HG03025 (cell line): ENCODE data around the gene EPS8L3.
"Not testable (repeated sequence)": the region's sequence is repeated elsewhere in the genome, so short reads cannot be mapped to it uniquely, and the experiment has no call there.

Experiments used
- ATAC-seq: cut with Tn5 transposase; IDR thresholded peaks from one replicate; pipeline ENCODE4 v1.9.1; 2021; ENCODE audit warnings: mild to moderate bottlenecking, moderate library complexity; ENCODE audit not compliant: unreplicated experiment, low FRiP score

EPS8L3 gene, protein sequence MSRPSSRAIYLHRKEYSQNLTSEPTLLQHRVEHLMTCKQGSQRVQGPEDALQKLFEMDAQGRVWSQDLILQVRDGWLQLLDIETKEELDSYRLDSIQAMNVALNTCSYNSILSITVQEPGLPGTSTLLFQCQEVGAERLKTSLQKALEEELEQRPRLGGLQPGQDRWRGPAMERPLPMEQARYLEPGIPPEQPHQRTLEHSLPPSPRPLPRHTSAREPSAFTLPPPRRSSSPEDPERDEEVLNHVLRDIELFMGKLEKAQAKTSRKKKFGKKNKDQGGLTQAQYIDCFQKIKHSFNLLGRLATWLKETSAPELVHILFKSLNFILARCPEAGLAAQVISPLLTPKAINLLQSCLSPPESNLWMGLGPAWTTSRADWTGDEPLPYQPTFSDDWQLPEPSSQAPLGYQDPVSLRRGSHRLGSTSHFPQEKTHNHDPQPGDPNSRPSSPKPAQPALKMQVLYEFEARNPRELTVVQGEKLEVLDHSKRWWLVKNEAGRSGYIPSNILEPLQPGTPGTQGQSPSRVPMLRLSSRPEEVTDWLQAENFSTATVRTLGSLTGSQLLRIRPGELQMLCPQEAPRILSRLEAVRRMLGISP

DNA sequence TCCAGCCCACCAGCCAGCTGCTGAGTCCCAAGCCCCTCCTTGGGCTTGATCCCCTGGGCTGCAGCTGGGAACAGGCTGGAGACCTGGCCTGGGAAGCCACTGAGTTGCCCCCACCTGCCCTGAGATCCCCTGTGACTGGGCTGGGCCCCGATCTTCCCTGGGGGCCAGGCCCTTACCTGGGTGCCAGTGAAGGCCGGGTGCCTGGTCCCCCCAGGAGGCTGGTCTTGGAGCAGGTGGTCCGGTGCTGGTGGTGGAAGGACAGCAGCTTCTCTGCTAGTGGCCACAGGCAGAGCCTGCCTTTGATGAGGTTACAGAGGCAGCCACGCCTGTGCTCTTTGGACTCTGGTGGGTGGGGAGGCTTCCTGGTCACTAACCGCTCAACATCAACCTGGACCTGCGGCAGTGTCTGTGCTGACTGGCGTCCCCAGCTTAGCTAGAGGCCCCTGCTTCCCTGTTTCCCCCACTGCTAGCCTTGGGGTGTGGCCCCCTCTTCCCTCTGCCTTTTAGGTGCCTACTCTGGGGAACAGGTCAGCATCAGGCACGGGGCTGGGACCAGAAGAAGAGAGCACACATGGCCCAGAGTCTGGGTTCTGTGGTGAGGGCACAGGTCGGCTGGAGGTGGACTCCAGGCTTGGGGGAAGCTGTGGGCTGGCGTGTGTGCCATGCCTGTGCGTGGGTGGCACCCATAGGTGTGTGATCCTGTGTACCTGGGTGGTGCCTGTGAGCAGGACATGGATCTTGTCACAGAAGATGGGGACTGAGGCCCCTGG lies at the start of gene EPS8L3:
Gene EPS8L3 (minus strand): TSS at position 278 of the 770 bp plus-strand sequence. CDS start 2,174 bp downstream, outside the sequence.
- ATAC-seq: no peak

DNA sequence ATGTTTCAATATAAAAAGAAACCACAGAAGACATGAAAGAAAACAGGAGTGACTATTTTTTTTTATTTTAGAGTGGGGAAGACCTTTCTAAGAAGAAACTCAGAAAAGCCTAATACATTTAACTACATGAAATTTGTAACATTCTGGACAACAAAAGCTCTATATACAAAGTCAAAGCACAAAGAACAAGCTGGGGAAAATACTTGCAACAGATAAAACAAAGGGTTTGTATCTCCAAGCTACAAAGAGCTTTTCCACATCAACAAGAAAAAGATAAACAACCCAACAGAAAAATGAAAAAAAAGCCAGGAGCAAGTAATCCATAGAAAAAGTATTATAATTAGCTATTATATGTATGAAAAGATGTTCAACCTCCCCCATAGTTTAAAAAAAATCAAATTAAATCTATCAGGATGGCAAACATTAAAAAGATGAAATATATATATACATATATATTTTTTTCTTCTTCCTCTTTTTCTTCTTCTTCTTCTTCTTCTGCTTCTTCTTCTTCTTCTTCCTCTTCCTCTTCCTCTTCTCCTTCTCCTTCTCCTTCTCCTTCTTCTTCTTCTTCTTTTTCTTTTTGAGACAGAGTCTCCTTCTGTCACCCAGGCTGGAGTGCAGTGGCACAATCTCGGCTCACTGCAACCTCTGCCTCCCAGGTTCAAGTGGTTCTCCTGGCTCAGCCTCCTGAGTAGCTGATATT lies 49.1 kb upstream of the EPS8L3 start:
- no peak for ATAC-seq

DNA sequence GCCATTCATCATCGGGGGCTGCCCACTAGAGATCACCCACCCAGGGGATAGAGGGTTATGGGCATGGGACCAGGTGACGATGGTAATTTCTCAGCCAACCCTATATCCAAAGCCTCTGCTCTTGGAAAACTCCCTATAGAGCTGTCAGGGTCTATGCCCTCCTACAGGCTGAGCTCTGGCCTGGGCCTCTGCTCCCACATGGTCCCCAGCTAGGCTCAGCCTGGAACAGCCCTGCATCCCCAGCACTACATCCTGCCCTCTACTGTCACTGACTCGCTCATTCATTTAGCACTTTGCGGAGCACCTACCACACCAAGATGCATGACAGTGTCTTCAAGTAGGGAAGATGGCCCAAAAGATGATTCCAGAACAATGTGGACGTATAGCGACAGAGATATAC lies 45.0 kb upstream of the EPS8L3 start:
- ATAC-seq: no peak

DNA sequence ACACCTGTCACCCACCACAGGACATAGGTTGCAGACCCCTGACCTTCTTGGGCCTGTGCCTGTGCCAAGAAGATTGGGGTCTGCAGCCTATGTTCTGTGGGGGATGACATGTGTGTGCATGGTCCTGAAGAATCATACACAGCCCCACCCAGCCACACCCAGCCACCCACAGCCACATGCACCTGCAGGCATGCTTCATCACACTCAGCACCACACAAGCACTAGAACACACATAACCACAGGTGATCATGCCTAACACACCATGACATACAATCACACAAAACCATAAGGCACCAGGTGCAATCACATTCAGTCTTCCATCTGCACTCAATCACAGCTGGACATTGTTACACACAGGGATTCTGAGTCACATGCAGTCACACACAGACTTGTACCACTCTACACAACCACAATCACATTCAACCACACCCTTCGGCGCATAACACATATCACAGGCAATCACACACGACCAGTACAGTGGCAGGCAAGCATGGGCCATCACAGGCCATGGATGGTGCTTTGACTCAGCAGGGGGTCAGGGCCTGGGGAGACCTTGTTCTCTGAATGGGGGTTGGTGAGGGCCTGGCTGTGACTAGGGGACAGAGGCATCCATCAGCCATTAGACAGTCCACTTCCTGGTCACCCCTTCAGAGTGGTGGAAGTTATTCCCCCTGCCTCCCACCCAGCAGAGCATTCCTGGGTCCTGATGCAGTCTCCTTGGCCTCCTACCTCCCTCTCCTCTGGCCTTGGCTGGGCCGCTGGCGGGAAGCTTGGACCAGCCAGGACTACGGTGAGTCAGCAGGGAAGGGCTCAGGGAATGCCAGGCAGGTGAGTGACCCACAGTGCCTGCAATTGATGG lies 44.3 kb upstream of the EPS8L3 start:
- no peak for ATAC-seq

DNA sequence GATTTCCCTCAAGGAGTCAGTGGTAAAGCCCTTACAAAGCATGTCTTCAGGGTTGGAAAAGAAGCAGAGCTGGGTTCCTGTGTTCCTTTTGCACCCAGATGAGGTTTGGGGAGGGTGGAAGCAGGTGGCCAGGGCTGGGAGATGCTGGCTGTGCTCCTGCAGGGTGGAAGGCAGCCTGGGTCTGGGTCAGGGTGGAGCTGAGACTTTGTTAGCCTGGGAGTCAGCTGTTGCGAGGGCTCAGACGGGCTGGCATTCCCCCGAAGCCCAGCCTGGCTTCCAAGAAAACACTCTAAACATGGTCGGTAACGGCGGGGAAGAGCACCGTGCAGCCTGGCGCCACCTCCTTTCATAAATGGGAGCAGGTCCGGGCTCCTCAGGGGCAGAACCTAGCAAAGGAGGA lies 43.7 kb upstream of the EPS8L3 start:
- no peak for ATAC-seq

DNA sequence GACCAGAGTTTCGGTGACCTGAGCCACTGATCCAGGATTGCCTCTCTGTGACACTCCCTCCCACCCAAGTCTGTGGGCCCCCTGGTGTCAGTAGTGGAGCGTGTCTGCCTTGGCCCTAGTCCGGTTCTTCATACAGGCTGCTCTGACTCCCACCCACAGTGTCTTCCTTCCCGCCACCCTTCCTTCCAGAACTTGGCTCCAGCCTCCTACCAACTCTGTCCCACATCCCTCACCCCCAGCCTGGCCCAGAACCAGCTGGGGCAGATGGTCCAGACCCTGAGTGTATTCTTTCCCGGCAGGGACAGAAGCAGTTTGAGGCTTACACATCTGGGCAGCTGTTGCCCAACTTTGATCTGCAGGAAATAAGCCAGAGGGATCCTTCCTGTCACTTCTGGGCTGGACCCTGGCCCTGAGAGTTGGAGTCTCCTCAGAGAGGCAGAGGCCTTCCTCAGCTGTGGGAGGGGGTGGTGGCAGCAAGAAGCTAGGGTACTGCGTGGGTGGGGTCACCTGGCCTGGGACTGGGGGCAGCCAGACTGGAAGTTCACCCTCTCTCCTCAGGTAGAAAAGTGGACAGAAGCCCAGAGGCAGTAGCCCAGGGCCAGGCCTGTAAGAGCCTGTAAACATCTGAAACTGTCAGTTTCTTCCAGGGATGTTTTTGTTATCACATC lies 43.1 kb upstream of the EPS8L3 start:
- no peak for ATAC-seq

DNA sequence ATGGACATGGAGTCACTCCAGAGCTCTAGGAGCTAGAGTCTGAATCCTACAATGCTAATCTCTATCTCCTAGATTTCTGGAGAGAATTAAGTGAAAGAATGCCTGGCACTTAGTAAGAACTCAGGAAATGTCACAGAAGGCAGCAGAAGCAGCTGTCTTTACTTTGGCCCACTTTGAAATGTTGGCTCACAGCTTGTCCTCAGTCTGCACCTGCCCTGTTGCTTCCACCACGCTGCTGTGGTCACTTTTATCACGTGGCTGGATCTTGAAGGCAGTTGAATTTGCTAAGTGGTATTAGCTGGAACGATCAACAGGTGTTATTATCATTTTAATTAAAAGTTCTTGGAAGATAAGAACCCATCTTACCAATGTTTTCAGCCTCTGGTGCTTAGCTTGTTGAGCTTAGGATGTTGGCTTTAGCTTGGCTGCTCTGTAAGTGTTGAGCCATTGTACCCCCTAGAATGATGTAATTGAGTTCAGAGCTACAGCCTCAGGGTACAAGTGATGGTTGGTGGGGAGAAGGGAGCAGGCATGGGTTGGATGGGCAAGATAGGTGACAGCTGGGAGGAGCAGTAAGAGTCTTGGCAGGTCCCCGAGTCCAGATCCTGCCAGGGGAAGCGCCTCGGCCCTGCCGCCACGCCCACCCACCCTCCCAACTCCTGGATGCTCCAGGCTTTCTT lies 41.9 kb upstream of the EPS8L3 start:
- no peak for ATAC-seq

DNA sequence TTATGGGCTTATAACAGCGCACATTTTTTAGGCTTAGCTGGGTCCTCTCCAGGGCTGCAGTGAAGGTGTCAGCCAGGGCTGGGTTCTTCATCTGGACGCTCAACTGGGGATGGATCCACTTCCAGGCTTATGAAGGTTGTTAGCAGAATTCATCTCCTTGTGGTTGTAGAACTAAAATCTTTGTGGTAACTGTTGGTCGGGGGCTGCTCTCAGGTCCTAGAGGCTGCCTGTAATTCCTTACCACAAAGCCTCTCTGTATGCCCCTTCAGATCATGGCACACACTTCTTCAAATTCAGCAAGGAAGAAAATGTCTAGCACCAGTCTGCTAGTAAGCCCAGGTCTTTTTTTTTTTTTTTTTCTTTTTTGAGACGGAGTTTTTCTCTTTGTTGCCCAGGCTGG lies 40.9 kb upstream of the EPS8L3 start:
- ATAC-seq: no peak

DNA sequence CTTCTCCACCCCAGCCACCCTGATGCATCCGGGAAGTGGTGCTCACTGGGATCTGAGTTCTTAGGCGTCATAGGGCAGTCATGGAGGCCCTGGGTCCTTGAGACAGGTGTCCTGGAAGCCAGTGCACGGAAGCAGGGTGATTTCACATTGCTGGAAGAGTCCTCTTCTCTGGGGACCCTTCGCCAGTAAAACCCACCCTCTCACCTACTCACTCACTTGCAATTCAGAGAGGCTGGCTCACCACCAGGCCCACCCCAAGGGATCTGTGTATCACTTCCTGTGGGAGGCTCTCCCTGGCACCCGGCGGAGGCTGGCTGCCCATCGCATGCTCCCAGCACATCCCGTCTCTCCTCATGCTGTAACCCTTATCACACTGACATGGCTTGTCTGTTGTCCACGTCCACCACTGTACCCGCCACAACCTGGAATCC lies 40.2 kb upstream of the EPS8L3 start:
- no peak for ATAC-seq

DNA sequence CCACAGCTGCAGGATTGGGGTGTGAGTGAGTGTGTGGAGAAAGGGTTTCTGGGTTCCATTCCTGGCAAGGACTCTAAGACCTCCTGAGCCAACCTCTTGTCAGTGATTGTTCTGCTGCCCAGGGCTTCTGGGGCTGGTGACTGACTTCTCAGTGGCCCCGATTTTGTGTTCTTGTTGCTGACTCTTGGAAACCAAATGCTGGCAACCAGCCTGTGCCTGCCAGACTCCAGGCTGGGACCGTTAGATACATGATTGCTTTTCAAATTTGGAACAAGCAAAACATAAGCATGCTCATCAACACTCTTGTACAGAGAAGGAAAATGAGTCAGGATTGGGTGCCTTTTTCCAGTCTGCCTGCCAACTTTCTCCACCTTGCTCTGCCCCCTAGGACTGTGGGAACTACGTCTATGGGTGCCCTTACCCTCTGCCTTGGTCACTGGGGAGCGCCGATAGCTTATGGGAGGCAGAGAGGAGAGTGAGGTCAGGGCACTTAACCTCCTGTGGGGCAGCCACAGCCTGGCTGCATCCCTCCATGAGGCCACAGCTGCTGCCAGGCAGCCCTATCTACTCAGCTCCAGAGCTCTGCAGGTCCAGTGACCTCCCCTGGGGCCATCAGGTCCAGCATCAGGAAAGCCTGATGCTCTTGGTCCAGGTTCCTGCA lies 39.3 kb upstream of the EPS8L3 start:
- no peak for ATAC-seq

DNA sequence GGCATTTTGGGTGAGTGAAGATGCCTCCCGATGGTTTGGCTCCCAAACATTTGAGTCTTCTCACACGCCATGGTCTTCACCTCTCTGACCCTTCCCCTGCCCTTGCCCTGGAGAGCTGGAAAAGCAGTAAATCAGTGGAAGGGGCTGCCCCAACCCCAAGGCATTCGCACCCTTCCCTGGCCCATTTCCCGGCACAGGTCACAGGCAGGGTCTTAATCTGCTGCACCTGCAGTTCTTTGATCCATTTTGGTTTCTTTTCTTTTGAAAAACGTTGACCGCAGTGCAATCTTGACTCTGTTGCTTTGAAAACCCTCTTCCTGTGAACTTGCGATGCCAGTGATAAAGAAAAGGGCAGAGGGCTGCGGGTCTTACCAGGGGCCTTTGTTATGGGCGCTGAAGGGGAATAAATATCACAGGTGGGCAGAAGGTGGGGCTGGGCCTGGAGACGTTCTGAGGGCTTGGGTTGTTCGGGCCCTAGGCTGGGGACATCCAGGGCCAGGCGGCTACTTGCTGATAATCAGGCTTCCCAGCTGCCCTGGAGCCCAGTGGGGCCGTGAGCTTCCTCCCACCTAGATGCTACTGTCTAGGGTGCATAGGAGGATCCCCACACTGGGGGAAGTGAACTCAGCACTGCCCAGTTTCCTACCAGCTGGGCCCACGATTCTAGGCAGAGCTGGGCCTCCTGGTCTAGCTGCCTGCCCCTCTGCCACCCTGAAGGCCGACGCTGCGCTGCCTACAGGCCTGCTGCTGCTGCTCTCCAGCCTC lies 38.6 kb upstream of the EPS8L3 start:
- no peak for ATAC-seq

DNA sequence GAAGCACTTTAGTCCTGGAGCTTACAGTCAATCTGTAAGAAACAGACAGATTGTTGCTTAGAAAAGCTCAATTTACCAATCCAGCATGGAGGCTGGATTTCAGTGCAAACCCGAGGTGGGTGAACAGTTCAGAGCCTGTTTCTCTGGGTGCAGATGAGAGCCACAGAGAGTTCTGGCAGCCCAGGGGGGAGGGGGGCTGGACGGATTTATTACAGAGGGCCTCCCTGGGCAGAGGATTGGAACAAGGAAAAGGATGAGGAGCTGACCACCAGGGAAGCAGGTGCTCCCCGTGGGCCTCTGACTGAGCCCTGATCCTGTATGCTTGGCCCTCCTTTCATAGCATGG lies 38.0 kb upstream of the EPS8L3 start:
- ATAC-seq: no peak

DNA sequence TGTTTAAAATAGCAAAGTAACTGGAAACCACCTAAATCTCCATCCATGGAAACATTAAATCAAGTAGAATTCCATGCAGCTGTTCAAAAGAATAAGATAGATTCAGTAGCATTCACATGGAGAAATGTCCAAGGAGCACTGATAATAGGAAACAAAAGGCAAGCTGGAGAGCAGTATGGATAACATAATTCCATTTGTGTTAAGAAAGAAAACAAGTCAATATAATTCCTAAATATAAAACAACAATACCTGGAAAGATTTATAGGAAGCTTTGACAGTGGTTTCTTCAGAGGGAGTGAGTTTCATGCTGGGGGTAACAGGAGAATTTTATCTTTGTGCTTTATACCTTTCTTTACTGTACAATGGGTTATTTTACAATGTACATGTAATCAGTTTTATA lies 36.6 kb upstream of the EPS8L3 start:
- ATAC-seq: no peak

DNA sequence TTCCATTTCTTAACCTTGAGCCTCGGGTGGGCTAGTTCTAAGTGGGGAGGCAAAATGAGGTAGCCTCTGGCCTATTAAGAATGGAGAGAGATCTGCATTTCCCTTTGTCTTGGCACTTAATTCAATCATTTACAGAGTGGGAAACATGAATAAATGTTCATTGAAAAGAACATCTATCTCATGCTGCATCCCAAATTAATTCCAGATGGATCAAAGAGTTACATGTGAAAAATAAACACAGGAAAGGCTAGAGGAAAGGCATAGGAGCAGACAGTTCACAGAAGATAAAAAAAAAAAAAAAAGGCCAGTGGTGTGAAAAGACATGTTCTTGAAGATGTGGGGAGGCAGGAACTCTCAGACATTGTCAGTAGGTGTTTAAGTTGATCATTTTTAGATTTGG lies 35.7 kb upstream of the EPS8L3 start:
- no peak for ATAC-seq

DNA sequence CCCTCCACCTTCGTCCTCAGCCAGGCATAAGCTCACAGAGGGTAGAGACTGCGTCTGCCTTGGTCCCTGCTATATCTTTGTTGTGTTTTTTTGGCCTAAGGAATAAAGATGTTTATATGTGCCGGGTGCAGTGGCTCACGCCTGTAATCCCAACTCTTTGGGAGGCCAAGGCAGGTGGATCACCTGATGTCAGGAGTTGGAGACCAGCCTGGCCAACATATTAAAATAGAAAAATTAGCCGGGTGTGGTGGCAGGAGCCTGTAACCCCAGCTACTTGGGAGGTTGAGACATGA lies 33.5 kb upstream of the EPS8L3 start:
- not testable (repeated sequence) for ATAC-seq

DNA sequence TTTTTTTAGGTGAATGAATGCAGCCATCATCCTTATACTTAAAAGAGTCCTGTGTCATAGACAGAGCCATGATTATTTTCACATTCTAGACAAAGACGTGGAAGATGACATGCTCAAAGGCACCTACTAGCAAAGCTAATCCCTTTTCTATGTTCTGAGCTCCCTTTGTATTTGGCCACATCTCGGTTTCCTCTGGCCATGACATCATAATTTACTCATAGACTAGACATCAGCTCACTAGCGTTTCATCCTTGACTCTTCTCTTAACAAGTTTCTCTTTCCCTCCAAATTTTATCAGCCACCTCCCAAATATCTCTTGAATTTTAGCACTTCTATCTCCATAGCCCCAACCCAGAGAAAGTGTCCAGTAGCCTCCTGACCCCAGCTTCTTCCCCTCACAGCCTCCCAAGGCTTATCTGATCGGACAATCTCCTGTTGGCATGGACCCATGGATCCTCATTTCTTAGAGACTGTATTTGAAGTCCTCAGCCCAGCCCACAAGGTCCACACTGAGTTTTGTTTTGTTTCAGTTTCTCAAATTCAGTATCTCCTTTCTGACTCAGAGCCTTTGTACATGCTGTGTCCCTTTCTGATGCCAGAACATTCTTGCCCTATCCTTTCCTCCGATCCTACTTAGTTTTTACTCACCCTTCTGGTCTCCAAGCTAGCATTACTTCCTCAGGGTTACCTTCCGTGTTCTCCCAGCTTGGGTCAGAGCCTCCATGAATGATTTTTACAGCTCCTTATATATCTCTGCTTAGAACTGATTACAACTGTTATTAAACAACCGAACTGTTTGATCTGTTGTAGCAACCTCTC lies 33.0 kb upstream of the EPS8L3 start:
- ATAC-seq: no peak
